GM21515 (cell line): ENCODE measurements around the gene SUPT4H1.

Experiments used
- ATAC-seq: cut with Tn5 transposase; IDR thresholded peaks from one replicate; pipeline ENCODE4 v1.9.1; 2021; ENCODE audit not compliant: unreplicated experiment

SUPT4H1 gene

DNA sequence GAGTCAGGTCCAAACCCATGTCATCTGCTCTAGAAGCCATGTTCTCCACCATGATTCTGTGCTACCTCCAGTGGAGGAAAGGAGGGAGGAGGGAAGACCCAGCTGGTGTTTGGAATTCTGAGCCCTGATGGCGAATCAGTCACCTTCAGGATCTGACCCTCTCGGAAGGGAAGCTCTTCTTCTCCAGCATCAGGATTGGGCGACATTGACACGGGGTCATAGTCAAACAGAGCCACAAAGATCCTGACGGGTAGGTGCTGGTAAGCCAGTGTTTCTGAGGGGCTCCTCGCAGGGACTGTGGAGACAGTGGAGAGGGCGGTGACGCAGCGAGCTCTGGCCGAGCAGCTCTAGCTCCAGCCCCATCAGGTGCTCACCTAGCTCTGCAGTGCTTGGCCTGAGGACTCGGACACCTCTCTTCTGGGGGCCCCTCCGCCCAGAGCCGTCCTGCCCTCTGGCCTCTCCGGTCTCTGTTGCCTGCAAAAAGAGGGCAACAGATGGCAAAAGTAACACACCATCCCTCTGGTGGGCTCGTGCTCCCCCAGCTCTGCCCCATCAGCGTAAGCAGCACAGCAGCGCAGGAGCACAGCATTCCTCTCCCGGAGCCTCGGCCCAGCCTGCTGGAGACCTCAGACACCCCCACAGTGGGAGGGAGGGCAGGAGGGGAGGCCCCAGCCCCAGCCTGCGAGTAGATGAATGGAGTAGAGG is 44.4 kb downstream of the SUPT4H1 start:
- no peak for ATAC-seq

- ATAC-seq: no peak
Measured at GRCh38 chr17:58306131-58306951, 45.7 kb downstream of the SUPT4H1 start.

GRCh38 chr17:58305626-58306025 is 46.4 kb downstream of the SUPT4H1 start:
- ATAC-seq: no peak

DNA sequence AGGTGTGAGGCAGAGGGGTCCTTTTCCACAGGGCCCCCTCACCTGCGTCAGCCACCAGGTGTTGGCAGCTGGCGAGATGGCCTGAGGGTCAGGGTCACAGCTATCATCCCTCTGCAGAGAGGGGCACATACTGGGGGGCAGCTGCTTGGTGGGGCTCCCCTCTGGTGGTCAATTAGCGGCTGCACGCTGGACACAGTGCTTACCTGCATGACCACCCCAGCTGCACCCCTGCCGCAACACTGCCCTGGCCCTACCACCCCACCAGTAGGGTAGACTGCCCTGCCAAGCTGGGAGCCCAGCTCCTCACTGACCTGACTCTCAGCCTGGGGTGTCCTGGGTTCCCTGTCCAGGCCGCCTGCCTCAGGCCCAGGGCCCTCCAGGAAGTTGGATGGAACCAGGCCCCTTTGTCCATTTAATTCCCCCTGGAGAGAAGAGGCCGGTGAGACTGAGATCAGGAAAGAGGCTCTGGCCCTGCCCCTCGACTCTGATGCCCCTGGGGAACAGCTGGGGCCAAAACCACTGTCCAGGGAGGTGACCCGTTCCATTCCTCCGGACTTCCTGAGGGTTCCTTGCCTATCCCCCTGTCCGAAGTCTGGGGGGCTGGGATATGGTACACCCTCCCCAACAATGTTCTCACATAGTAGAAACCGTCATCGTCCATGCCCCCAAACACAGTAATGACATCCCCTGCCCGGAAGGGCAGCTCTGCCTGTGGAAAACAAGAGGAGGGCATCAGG is 47.1 kb downstream of the SUPT4H1 start:
- ATAC-seq: no peak

- no peak for ATAC-seq
Measured at GRCh38 chr17:58303971-58304749, 47.8 kb downstream of the SUPT4H1 start.

DNA sequence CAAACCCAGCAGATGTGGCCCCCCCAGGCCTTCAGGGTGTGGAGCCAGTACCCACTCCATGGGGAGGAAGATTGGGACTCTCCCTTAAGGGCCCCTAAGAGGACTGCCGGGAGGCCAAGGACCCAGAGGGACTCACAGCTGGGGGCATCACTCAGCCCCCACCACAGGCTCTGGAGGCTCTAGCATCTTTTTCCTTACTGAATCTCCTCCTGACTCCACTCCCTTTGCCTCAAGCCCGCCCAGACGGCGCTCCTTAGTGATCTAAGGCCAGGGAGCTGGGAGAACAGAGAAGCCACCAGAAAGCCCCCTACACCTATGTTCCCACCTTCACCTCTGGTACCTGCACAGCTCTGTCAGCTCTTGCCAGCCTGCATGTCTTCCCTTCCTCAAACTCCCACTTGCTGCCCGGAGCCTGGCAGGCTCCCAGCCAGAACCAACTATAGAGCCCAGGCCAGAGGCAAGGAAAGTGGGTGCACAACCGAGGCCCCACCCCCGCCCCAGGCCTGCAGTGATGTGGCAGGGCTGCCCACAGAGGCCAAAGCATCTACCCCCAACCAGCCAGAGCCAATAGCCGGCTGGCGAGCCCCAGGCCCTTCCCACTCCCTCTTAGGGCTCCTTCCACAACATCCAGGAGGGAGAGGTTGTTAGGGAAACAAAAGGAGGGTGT is 48.9 kb downstream of the SUPT4H1 start:
- no peak for ATAC-seq

GRCh38 chr17:58302171-58302918 is 49.7 kb downstream of the SUPT4H1 start:
- ATAC-seq: no peak

GRCh38 chr17:58301504-58302150 is 50.4 kb downstream of the SUPT4H1 start:
- no peak for ATAC-seq

DNA sequence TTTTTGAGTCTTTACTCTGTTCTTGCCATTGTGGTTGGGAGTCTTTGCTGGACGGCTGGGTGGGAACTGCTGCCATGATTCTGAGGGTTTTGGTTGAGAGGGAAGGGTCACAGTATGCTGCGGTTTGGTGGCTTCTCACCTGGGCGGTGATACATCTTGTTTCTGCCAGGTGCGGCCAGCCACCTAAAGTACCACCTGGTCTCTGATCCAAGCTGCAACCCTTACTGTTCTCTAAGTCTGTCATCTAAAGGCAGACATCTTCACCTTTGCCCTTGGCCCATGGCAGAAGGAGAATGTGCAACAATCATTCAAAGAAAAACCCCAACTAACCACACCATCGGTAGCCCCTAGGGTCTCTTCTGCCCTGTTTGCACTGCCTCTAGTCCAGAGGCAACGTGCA is 51.7 kb downstream of the SUPT4H1 start:
- no peak for ATAC-seq
